GM12875 (cell line): ENCODE results near the gene IRF3.

ENCODE experiments used
- H3K4me3 ChIP-seq: one replicate; pipeline ENCODE4 v1.5.1; 2011; ENCODE audit warnings: low read depth, low read length, control low read depth
- TF ChIP-seq, protein P1 (sequence below): IDR thresholded peaks from 2 replicates; pipeline ENCODE4 v1.5.1; 2011; ENCODE audit warnings: low read depth, mild to moderate bottlenecking, control low read depth, inconsistent platforms, low read length, moderate library complexity, borderline replicate concordance; ENCODE audit not compliant: insufficient read depth

IRF3 gene

DNA sequence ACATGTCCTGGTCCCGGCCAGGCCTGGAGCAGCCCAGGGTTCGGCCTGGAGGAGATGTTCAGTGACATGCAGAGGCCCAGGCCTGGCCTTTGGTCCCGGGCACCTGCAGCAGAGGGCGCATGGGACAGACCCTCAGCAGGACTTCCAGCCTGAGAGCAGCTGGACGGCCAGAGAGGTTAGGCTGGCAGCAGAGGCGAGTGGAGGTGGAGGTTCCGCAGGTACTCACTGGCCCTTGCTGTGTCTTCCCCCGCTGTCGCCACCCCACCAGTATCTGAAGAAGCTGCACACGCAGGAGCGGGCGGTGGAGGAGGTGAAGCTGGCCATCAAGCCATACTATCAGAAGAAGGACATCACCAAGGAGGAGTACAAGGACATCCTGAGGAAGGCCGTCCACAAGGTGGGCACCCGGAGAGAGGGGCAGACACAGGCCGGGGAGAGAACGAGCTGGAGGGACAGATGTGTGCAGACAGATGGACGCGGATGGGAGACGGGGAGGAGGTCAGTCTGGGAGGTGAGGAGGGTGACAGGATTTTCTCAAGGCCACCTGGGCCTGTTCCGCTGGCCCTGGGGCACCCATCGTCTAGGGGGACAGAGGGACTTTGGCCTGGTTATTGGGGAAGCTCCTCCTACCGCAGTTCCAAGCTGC, 8.0 kb downstream of the IRF3 start:
- TF ChIP-seq, protein P1, sequence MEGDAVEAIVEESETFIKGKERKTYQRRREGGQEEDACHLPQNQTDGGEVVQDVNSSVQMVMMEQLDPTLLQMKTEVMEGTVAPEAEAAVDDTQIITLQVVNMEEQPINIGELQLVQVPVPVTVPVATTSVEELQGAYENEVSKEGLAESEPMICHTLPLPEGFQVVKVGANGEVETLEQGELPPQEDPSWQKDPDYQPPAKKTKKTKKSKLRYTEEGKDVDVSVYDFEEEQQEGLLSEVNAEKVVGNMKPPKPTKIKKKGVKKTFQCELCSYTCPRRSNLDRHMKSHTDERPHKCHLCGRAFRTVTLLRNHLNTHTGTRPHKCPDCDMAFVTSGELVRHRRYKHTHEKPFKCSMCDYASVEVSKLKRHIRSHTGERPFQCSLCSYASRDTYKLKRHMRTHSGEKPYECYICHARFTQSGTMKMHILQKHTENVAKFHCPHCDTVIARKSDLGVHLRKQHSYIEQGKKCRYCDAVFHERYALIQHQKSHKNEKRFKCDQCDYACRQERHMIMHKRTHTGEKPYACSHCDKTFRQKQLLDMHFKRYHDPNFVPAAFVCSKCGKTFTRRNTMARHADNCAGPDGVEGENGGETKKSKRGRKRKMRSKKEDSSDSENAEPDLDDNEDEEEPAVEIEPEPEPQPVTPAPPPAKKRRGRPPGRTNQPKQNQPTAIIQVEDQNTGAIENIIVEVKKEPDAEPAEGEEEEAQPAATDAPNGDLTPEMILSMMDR: no peak
- no peak overlapping the region for H3K4me3 ChIP-seq

DNA sequence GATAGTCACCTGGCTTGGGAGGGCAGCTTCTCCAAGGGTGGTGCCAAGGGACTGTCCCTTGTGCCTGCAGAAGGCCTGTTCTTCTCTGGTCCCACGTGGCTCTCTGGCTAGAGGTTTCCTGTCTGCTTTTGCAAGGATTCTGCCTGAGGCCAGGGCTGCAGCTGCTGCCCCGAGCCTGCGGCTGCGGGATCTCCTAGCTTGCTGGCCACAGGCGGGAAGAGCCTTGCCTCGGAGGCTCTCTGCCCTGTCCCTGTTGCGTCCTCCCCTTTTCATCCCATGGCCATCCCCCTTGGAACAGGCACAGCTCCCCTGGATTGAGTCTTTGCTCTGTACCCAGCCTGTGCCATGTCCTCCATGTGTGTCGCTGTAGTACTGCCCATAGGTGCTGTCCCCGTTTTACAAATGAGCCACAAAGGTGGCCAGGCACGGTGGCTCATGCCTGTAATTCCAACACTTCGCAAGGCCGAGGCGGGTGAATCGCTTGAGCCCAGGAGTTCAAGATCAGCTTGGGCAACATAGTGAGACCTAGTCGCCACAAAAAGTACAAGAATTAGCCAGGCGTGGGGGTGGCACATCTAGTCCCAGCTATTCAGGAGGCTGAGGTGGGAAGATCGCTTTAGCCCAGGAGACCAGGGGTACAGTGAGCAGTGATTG, 9.1 kb downstream of the IRF3 start:
- TF ChIP-seq, protein P1: no peak
- H3K4me3 ChIP-seq: no peak overlapping the region

GRCh38 chr19:49655570-49656455, 9.8 kb downstream of the IRF3 start:
- TF ChIP-seq, protein P1: no peak
- no peak overlapping the region for H3K4me3 ChIP-seq

- H3K4me3 ChIP-seq: no peak overlapping the region
- TF ChIP-seq, protein P1: no peak
Measured at GRCh38 chr19:49654581-49654980, 11.1 kb downstream of the IRF3 start.

GRCh38 chr19:49653466-49653806, 12.2 kb downstream of the IRF3 start:
- no peak overlapping the region for H3K4me3 ChIP-seq
- TF ChIP-seq, protein P1: no peak

- no peak overlapping the region for H3K4me3 ChIP-seq
- TF ChIP-seq, protein P1: no peak
Measured at GRCh38 chr19:49652551-49653465, 12.8 kb downstream of the IRF3 start.
